ENCODE measurements around the gene NUDT4.
"Not testable (repeated sequence)": the region's sequence is repeated elsewhere in the genome, so short reads cannot be mapped to it uniquely, and the experiment has no call there.

NUDT4 gene

DNA sequence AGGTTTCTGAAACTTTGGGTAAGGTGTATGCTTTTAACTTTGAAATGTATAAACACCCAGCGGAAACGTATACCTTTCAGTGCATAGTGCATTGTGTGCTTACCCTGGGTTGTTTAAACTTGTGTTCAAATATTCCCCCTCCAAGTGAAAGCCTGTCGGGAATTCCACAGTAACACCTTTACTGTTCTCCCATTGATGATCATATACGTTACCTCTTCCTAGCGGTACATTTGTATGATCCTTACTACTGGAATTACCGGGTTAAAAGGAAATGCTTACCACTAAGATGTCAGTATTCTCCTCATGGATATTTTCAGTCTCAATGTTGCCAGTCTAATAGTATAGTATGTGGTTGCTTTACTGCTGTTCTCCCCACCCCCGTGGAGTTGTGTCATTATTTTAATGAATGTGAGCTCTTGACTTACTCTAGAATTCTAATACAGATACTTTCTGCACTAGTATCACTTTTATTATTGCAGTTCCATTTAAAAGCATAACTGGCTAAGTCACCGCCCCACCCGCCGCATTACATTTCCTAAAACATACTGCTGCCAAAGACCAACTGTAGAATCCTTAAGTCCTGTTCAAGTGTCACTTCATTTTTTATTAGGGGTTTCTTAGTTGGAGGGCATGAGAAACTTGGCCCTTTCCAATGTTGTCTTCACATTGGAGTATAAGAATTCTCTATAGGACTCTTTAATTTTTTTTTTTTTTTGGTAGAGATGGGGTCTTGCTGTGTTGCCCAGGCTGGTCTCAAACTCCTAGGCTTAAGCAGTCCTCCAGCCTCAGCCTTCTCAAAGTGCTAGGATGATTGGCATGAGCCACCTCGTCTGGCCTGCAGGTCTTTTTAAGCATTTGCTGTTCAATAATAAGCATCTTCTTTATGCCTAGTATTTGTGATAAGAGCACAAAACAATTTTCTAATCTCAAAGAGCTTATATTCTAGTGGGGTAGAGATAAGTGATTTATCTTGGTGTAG is 24.9 kb downstream of the NUDT4 start:
- DNase-seq = no peak

- no peak for DNase-seq
Observed at GRCh38 chr12:93403988-93404803, 26.5 kb downstream of the NUDT4 start.

DNA sequence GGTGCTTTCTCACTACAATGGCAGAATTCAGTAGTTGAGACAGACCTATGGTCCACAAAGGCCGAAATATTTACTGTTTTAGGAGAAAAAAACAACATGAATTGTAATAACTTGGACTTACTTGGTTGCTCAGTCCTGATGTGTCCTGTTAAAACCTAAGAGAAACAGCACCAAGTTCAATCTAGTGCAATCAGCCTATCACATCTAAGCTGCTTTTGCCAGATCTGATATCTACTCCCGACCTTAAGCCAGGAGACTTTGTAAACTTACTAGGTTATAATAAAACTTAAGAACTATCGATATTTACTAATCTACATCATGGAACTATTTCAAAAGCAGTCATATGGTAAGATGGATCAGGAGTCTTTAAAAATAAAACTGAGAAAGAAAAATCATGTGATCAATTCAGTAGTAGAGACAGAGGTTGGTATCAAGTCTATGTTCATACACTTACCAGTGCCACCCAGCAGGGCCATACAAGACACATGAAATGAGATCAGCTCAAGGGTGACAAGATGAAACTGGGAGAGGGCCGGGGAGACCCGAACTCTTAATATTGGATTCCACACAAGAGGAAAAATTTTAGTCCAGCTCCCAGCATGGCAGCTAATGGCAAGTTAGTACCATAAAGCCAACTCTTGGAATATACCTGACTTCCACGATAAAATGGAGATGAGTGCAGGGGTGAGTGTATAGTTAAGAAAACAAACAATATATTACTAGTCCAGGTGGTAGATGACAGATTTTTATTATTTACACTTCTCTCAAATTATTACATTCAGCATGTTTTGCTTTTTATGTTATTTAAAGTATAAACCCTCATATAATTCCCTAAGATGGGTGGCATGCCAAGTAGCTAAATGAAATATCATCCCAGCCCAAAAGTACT is 27.5 kb downstream of the NUDT4 start:
- DNase-seq = no peak

DNA sequence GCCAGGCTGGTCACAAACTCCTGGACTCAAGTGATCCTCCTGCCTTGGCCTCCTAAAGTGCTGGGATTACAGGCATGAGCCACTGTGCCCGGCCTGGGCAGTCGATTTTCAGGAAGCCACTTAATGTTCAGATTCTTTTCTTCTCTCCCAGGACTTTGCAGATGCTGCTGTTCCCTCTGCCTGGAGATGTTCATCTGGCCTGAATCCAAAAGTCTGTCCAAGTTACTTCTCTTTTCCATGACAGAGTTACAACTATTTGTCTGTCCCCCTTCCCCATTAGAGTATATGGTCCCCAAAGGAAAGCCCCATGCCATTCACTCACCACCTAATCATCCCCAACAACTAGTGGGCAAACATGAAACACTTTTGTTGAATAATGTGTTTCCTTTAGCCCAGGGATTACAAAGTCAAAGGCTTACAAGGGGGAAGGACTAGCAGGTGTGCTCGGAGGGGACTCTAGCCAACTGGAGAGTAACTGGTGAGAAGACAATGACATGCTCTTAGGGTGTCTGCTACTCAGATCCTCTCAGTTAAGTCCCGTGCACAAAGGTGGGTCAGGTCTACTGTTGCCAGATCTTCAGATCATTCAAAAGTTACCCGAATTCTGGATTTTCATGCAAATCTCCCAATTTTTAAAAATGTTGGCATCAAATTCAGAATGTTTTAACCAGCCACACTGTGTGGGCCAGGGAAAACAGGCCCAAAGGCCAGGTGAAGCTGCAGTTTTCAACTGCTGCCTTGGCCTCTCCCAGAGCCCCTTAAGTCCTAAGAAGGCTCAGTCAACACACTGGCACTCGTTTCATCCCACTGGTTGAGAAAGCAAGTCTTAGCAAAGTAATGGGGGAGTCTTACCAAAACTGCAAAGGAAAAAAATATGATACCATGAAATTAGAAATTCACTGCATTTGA is 29.6 kb downstream of the NUDT4 start:
- DNase-seq = no peak

DNA sequence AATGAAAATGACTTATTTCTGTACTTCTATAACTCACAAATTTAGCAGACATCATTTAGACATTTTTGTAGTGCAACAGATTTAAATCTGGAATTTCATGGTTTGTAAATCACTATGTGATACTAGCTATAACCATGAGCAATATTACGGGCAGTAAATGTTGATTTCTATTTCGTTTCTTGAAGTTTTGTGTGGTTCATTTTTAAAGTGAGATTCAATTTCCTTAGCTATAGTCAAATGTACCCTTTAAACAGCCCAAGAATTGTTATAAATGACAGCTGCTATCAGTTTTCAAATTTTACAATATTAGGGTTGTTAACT is 30.2 kb downstream of the NUDT4 start:
- no peak for DNase-seq

DNA sequence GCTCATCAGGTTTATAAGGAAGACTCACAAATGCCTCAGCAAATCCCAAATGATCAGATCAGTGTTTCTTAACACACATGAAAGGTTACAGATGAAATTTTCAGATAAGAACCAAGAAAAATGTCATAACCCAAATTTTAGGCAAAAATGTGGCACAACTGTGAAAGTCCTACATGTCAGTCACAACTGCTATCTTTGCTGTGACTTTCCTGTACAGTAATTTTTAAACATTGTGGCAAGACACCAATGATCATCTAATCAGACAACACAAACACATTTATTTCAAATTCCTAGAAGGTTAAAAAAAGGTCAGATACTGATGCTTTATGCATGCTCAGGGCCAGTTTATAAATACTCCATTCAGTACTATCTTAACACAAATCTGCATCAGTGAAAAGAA is 31.1 kb downstream of the NUDT4 start:
- no peak for DNase-seq

- DNase-seq = not testable (repeated sequence)
Observed at GRCh38 chr12:93409343-93410187, 31.8 kb downstream of the NUDT4 start.

GRCh38 chr12:93411060-93411459 is 33.3 kb downstream of the NUDT4 start:
- not testable (repeated sequence) for DNase-seq

DNA sequence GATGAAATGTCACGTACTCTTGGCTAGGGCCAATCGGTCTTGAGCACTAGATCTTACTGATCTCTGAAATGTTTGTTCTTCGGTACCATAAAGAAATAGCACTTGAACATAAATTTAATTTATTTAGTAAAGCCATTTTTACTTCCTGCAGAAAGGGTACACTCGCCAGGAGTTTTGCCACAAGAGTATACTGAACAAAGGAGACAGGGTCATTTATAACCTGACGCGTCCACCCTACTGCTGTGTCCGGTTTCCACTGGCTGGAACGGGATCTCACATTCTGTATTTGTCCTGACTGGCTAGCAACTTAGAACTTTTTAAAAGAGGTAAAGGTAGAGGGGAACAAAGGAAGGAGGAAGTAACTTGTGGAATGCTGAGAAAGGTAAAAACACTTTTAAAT is 34.7 kb downstream of the NUDT4 start:
- not testable (repeated sequence) for DNase-seq

DNA sequence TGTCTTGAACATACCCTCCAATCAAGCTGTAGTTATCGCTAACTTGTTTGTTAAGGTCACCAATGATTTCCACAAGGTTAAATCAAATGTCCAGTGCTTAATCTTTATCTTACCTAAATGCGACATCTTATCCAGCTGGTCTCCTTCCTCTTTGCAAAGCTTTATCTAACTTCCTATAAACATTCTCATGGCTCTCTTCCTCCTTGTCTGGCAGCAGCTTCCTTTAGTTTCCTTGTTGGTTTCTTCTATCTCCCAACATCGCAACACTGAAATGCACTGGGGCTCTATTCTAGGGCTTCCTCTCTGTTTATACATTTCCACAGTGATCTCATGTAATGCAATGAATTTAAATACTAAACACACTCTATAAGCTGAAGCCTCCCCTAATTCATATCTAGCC is 35.3 kb downstream of the NUDT4 start:
- DNase-seq = no peak

DNA sequence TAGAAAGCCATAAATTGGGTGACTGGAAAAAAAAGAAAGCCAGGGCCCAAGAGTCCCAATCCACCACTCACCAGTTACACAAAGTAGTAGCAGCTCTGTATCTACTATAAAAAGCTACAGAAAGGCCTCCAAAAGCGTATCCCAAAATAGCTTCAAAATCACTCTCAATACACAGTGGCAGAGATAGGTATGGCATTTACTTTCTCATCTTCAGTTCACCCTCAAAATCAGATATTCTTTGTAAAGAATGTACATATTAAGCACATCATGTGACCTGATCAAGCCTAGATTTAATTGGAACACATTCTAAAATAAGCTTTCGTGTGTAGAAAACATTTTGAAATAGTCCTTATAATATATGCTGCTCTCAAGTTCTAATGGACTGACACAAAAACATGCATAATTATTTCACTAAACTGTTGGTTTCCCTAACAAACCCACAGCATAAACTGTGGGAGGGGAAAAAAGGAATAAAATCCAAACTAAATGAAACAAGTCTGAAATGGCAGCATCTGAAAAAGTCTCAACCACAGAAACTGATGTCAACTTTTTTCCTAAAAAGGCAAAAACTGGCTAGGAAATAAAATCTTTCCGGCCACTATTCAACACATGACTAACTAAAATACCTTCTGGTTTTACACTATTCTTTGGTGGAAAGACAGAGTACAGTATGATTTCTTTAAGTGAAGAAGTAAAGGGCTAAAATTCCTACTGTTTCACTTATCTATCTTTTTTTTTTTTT is 38.2 kb downstream of the NUDT4 start:
- no peak for DNase-seq

- DNase-seq = no peak
Observed at GRCh38 chr12:93417967-93418480, 40.3 kb downstream of the NUDT4 start.

GRCh38 chr12:93419388-93420034 is 41.8 kb downstream of the NUDT4 start:
- DNase-seq = peak; percentile 15

GRCh38 chr12:93422050-93422449 is 44.3 kb downstream of the NUDT4 start:
- no peak for DNase-seq

- DNase-seq = no peak
Observed at GRCh38 chr12:93425736-93426411, 48.1 kb downstream of the NUDT4 start.

DNA sequence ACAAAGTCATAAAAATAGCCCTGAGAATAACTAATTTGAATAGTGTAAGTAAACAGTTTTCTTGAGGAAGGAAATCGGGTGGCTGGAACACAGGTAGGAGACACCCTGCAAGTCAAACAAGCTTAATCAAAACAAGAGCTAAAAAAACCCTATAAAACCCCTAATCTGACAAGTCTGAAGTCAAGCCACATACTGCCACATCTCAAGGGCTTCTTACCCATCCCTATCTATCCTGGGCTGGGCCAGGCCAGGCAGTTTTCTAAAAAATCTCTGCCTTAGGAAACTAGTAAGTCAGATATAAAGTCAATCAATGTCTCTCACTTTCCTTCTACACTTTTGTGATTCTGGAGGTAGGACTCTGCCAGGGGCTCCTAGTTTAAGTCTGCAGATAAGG is 48.7 kb downstream of the NUDT4 start:
- DNase-seq = no peak

DNA sequence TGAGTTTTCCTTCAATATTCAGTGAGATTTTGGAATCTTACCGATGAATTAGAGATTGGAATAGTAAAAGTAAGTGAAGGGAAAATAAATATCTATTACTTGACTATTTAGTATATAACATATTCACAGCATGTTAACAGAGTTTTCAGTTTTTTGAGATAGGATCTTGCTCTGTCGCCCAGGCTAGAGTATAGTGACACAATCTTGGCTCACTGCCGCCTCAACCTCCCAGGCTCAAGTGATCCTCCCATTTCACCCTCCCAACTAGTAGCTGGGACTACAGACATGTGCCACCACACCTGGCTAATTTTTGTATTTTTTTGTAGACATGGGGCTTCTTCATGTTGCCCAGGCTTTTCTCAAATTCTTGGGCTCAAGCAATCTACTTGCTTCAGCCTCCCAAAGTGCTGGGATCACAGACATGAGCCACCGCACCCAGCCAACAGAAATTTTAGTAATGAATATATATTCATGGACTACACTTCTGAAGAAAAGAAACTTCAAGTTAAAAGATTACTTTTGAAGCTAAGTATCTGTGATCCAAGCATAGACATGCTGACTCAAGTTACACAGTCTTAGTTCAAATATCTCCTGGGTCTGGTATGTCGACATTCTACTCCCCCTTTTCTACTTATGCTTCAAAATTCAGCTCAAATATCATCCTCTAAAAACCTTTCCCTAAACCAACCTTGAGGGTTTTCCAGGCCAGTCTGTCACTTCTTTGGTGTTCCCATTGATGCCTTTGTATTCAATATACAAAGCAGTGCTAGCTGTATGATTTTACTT is 50.2 kb downstream of the NUDT4 start:
- DNase-seq = no peak

- no peak for DNase-seq
Observed at GRCh38 chr12:93429448-93429847, 51.7 kb downstream of the NUDT4 start.
